H1 (cell line): ENCODE results near the gene C9orf50. TPM values are rescaled to one million over a fixed set of nuclear protein-coding genes. Genes with fewer than 3 reads are reported as not detected.

Experiments used
- CTCF ChIA-PET: fragments of 300-600 bp; sonication (Branson Sonifier 250); formaldehyde crosslinking; loops from one replicate; lab custom pipeline; 2021; ENCODE audit not compliant: partially characterized antibody; lab: Charles Lee
- POLR2A ChIA-PET: fragments of 300-600 bp; sonication (Branson Sonifier 250); formaldehyde crosslinking; loops from one replicate; lab custom pipeline; 2021; ENCODE audit warnings: inconsistent platforms; ENCODE audit not compliant: partially characterized antibody; lab: Charles Lee
- DNase-seq, 2 experiments: peaks; one replicate each; pipeline versions ENCODE4 v3.0.0 to v3.0.0-alpha.2; 2010 to 2022; ENCODE audit warnings: low spot score in 2 of 2, low read depth in 1 of 2, mixed read lengths in 1 of 2
- FAIRE-seq: peaks from 2 replicates; lab custom pipeline; 2011; peaks lifted over from hg19 to GRCh38; lab: Jason Lieb, UNC
- H2AFZ ChIP-seq: 2 replicates; pipeline ENCODE4 v1.8.1; 2012; ENCODE audit warnings: low read length, inconsistent platforms
- H2AK5ac ChIP-seq: 2 replicates; pipeline ENCODE4 v1.6.1; 2013; ENCODE audit warnings: low read depth, low read length
- H2BK120ac ChIP-seq: replicated peaks from 2 replicates; pipeline ENCODE3; 2013; ENCODE audit warnings: low read depth, low read length, inconsistent platforms
- H2BK12ac ChIP-seq: 2 replicates; pipeline ENCODE4 v1.6.1; 2013; ENCODE audit warnings: low read depth, low read length
- H2BK15ac ChIP-seq: 2 replicates; pipeline ENCODE4 v1.6.1; 2013; ENCODE audit warnings: low read length
- H2BK20ac ChIP-seq: 2 replicates; pipeline ENCODE4 v1.6.1; 2013; ENCODE audit warnings: low read length
- H2BK5ac ChIP-seq: 2 replicates; pipeline ENCODE4 v1.6.1; 2013; ENCODE audit warnings: low read depth, low read length
- H3K14ac ChIP-seq: 2 replicates; pipeline ENCODE4 v1.6.1; 2013; ENCODE audit warnings: inconsistent platforms; ENCODE audit not compliant: insufficient read length
- H3K18ac ChIP-seq: 2 replicates; pipeline ENCODE4 v1.6.1; 2013; ENCODE audit warnings: low read length; ENCODE audit errors: extremely low read depth
- H3K23ac ChIP-seq: 2 replicates; pipeline ENCODE4 v1.6.1; 2013; ENCODE audit warnings: inconsistent platforms; ENCODE audit not compliant: insufficient read length
- H3K23me2 ChIP-seq: 2 replicates; pipeline ENCODE4 v1.6.1; 2013; ENCODE audit warnings: low read depth, low read length
- H3K27ac ChIP-seq: 2 replicates; pipeline ENCODE4 v1.6.1; 2011; ENCODE audit warnings: low read depth, low read length, inconsistent platforms
- H3K27me3 ChIP-seq, 4 experiments: replicated peaks in 1 of 4; 1 replicate in 1 of 4; 2 replicates in 3 of 4; pipeline versions ENCODE4 v1.6.1 to v1.8.1; 2011 to 2013; ENCODE audit warnings: low read length in 3 of 4, mild to moderate bottlenecking in 3 of 4, inconsistent platforms in 2 of 4, mixed read lengths in 2 of 4, moderate library complexity in 1 of 4; ENCODE audit not compliant: control insufficient read depth in 3 of 4, insufficient read depth in 3 of 4; ENCODE audit errors: extremely low read depth in 1 of 4
- H3K36me3 ChIP-seq, 4 experiments: 2 replicates each; pipeline versions ENCODE4 v1.6.1 to v1.8.1; 2011 to 2013; ENCODE audit warnings: mild to moderate bottlenecking in 4 of 4, low read length in 3 of 4, moderate library complexity in 2 of 4, control low read depth in 1 of 4, inconsistent platforms in 1 of 4; ENCODE audit not compliant: insufficient read depth in 4 of 4, control insufficient read depth in 2 of 4
- H3K4ac ChIP-seq: replicated peaks from 2 replicates; pipeline ENCODE3; 2013; ENCODE audit warnings: low read length, low read depth, mixed read lengths, inconsistent platforms; ENCODE audit not compliant: insufficient read length
- H3K4me1 ChIP-seq, 4 experiments: replicated peaks in 1 of 4; 1 replicate in 1 of 4; 2 replicates in 3 of 4; pipeline versions ENCODE4 v1.6.1 to v1.8.1; 2011 to 2013; ENCODE audit warnings: low read length in 3 of 4, inconsistent platforms in 2 of 4, mixed read lengths in 1 of 4; ENCODE audit not compliant: insufficient read depth in 4 of 4, control insufficient read depth in 3 of 4
- H3K4me2 ChIP-seq, 2 experiments: 2 replicates each; pipeline versions ENCODE4 v1.6.1 to v1.8.1; 2011 to 2013; ENCODE audit warnings: low read depth in 2 of 2, low read length in 2 of 2, control low read depth in 1 of 2, inconsistent platforms in 1 of 2, mild to moderate bottlenecking in 1 of 2; ENCODE audit not compliant: insufficient read depth in 1 of 2
- H3K4me3 ChIP-seq, 4 experiments: fragments of 200-600, 300-600 bp in 1 of 4; sonication (generic), shearing (Covaris generic), sonication (Bioruptor Twin) in 1 of 4; 2 replicates each; pipeline versions ENCODE4 v1.5.1 to v1.8.1; 2011 to 2016; ENCODE audit warnings: low read length in 4 of 4, low read depth in 3 of 4, control low read depth in 2 of 4, inconsistent platforms in 2 of 4, mild to moderate bottlenecking in 2 of 4, mixed read lengths in 1 of 4, moderate library complexity in 1 of 4; ENCODE audit not compliant: insufficient read depth in 2 of 4; ENCODE audit errors: extremely low read depth in 1 of 4
- H3K56ac ChIP-seq: replicated peaks from 2 replicates; pipeline ENCODE3; 2013; ENCODE audit warnings: low read depth, mild to moderate bottlenecking, mixed read lengths, low read length, inconsistent platforms; ENCODE audit not compliant: insufficient read length
- H3K79me1 ChIP-seq: 2 replicates; pipeline ENCODE4 v1.6.1; 2013; ENCODE audit warnings: low read depth, low read length, control low read depth
- H3K79me2 ChIP-seq, 2 experiments: 2 replicates each; pipeline versions ENCODE4 v1.6.1 to v1.8.1; 2012 to 2013; ENCODE audit warnings: low read length in 2 of 2, mild to moderate bottlenecking in 2 of 2, inconsistent platforms in 1 of 2; ENCODE audit not compliant: insufficient read depth in 2 of 2, control insufficient read depth in 1 of 2
- H3K9ac ChIP-seq, 4 experiments: replicated peaks in 1 of 4; 1 replicate in 1 of 4; 2 replicates in 3 of 4; pipeline versions ENCODE4 v1.6.1 to v1.8.1; 2011 to 2013; ENCODE audit warnings: low read depth in 3 of 4, low read length in 3 of 4, control low read depth in 2 of 4, mild to moderate bottlenecking in 2 of 4, moderate library complexity in 2 of 4, inconsistent platforms in 1 of 4; ENCODE audit errors: extremely low read depth in 1 of 4
- H3K9me3 ChIP-seq, 2 experiments: 2 replicates each; pipeline versions ENCODE4 v1.6.1 to v1.8.1; 2012 to 2013; ENCODE audit warnings: mild to moderate bottlenecking in 2 of 2, moderate library complexity in 2 of 2, control low read depth in 1 of 2, inconsistent platforms in 1 of 2, low read depth in 1 of 2, low read length in 1 of 2, mixed read lengths in 1 of 2; ENCODE audit not compliant: insufficient read depth in 2 of 2
- H4K20me1 ChIP-seq, 2 experiments: replicated peaks in 1 of 2; 2 replicates each; pipeline versions ENCODE3 to v1.8.1; 2011 to 2013; ENCODE audit warnings: inconsistent platforms in 2 of 2, low read length in 2 of 2, mild to moderate bottlenecking in 1 of 2; ENCODE audit not compliant: insufficient read depth in 2 of 2, control insufficient read depth in 1 of 2
- H4K5ac ChIP-seq: 2 replicates; pipeline ENCODE4 v1.6.1; 2013; ENCODE audit warnings: low read length, low read depth, mixed read lengths, inconsistent platforms; ENCODE audit not compliant: insufficient read length
- H4K8ac ChIP-seq: 2 replicates; pipeline ENCODE4 v1.8.0; 2013; ENCODE audit warnings: mild to moderate bottlenecking, moderate library complexity, low read length, inconsistent platforms; ENCODE audit not compliant: insufficient read depth; ENCODE audit errors: extremely low read depth
- H4K91ac ChIP-seq: replicated peaks from 2 replicates; pipeline ENCODE3; 2013; ENCODE audit warnings: low read length, mixed read lengths, inconsistent platforms; ENCODE audit not compliant: insufficient read length
- ASH2L ChIP-seq: fragments of 200-600, 300-600 bp; sonication (generic); IDR thresholded peaks from one replicate; pipeline ENCODE4 v1.7.1; 2017; ENCODE audit warnings: low read length
- KDM1A ChIP-seq: fragments of 200-600, 300-600 bp; sonication (generic); IDR thresholded peaks from 2 replicates; pipeline ENCODE4 v1.7.1; 2016; ENCODE audit warnings: mild to moderate bottlenecking, low read length, borderline replicate concordance
- KDM5A ChIP-seq: fragments of 200-600 bp; IDR thresholded peaks from 2 replicates; pipeline ENCODE4 v1.7.1; 2012; ENCODE audit warnings: mild to moderate bottlenecking, low read length, inconsistent platforms, mixed read lengths
- USF2 ChIP-seq: IDR thresholded peaks from 2 replicates; pipeline ENCODE4 v1.6.1; 2011; ENCODE audit warnings: low read length, improper control_type of control experiment
- ZNF274 ChIP-seq: IDR thresholded peaks from 2 replicates; pipeline ENCODE4 v1.7.0; 2012; ENCODE audit warnings: low read length, borderline replicate concordance; ENCODE audit errors: extremely low read depth
- WGBS, 2 experiments: shearing (Covaris generic) in 1 of 2; methylation state at CpG; one replicate each; pipeline versions ENCODE4 v1.1.6 to v1.1.7; 2013 to 2015; ENCODE audit warnings: low lambda C conversion rate in 2 of 2, mixed read lengths in 2 of 2, inconsistent platforms in 1 of 2, low coverage in 1 of 2, missing lambda C conversion rate in 1 of 2; ENCODE audit not compliant: insufficient replicate concordance in 2 of 2, insufficient coverage in 1 of 2, insufficient read length in 1 of 2; ENCODE audit errors: extremely low coverage in 1 of 2, missing lambda C conversion rate in 1 of 2; 5-methylcytosine and 5-hydroxymethylcytosine counted together
- polyA plus RNA-seq, 7 experiments: library from polyadenylated mRNA; depleted of rRNA in 3 of 7; stranded (reverse) in 5 of 7; unstranded in 2 of 7; fragments of >200 nt in 5 of 7; fragments of 200-250 nt in 2 of 7; gene quantifications; 1 replicate in 5 of 7; 2 replicates in 1 of 7; 4 replicates in 1 of 7; pipeline versions ENCODE4 v1.2.1 to v1.2.3, GENCODE V29; 2011 to 2013; ENCODE audit warnings: missing spikeins in 2 of 7, mixed read lengths in 2 of 7
- total RNA-seq: library from RNA; stranded (reverse); fragmentation: NEBNext Ultra II Directional; extraction: Animal tissue kit (Norgen Biotek cat#: 25700); gene quantifications from 2 replicates; pipeline ENCODE4 v1.2.1, GENCODE V29; 2021

C9orf50 gene
- total and polyA plus RNA-seq, 2 of the 8 experiments (the other 6 are each of a cell fraction or from before 2014, with no cell fraction given) = not detected

GRCh38 chr9:129610213-129610472 lies 10.8 kb downstream of the C9orf50 start:
- no peak overlapping the region for H3K23ac ChIP-seq
- no peak overlapping the region for H2BK5ac ChIP-seq
- no peak overlapping the region for H3K27ac ChIP-seq
- no peak for FAIRE-seq
- H4K20me1 ChIP-seq = no peaks in the 10 kb centered on the region
- no peak overlapping the region for H2AFZ ChIP-seq
- no peaks in the 10 kb centered on the region for H3K79me1 ChIP-seq
- peaks cover 8% of the 10 kb centered on the region; the same call in 1 of the 2 replicates for H3K23me2 ChIP-seq
- H3K56ac ChIP-seq = no peak overlapping the region
- H3K36me3 ChIP-seq = no peaks in the 10 kb centered on the region
- CTCF ChIA-PET = no interaction called here
- H3K9me3 ChIP-seq = no peaks in the 10 kb centered on the region
- peaks cover 0 to 7% (median 4%) of the 10 kb centered on the region in 4 experiments; a peak in 4 of 7 replicates for H3K27me3 ChIP-seq
- POLR2A ChIA-PET = no interaction called here
- peak overlapping the region; percentile 29; the same call in 1 of the 2 replicates for H4K8ac ChIP-seq
- H4K91ac ChIP-seq = peak overlapping the region; percentile 93
- H3K9ac ChIP-seq = no peak overlapping the region
- peak overlapping the region; percentile 11 to 92 for H3K4me2 ChIP-seq
- H2BK20ac ChIP-seq = no peak overlapping the region
- no CpG with 5 or more reads among the region's 24 CpGs for WGBS, 2 experiments
- peaks cover 0 to 21% (median 10%) of the 10 kb centered on the region in 4 experiments; a peak in 6 of 7 replicates for H3K4me1 ChIP-seq
- no peak overlapping the region for H2AK5ac ChIP-seq
- no peak overlapping the region for H4K5ac ChIP-seq
- H2BK15ac ChIP-seq = no peak overlapping the region
- H3K18ac ChIP-seq = no peak overlapping the region; the same call in 1 of the 2 replicates
- H3K4me3 ChIP-seq = peak overlapping the region; percentile 29 to 91 (median 63)
- H2BK120ac ChIP-seq = no peak overlapping the region
- TF ChIP-seq ASH2L (peak; percentile 33), ZNF274 (no peak), KDM1A (peak; percentile 48; the same call in 1 of the 2 replicates), USF2 (no peak), KDM5A (no peak)
- H3K79me2 ChIP-seq = no peaks in the 10 kb centered on the region
- no peak overlapping the region for H3K4ac ChIP-seq
- no peak overlapping the region for H3K14ac ChIP-seq
- no peak for DNase-seq
- no peak overlapping the region for H2BK12ac ChIP-seq
